Fibroblast of villous mesenchyme (primary cell): ENCODE measurements around the gene AFAP1. TPM values are rescaled to one million over a fixed set of nuclear protein-coding genes. Genes with fewer than 3 reads are reported as not detected.

Experiments
- DNase-seq: peaks from one replicate; pipeline ENCODE4 v3.0.0-alpha.2; 2010; ENCODE audit warnings: low read depth
- H3K4me3 ChIP-seq: 2 replicates; pipeline ENCODE4 v1.5.1; 2011; ENCODE audit warnings: low read depth, mild to moderate bottlenecking, low read length
- total RNA-seq: library from RNA; depleted of rRNA; stranded (reverse); fragments of >200 nt; gene quantifications from 2 replicates; pipeline ENCODE4 v1.2.3, GENCODE V29; 2012
- TF ChIP-seq, protein P1 (sequence below): IDR thresholded peaks from 2 replicates; pipeline ENCODE4 v1.5.1; 2012; ENCODE audit warnings: low read depth, mild to moderate bottlenecking, low read length; ENCODE audit not compliant: insufficient read depth

AFAP1 gene
- total RNA-seq, 1 donor: 133 TPM

DNA sequence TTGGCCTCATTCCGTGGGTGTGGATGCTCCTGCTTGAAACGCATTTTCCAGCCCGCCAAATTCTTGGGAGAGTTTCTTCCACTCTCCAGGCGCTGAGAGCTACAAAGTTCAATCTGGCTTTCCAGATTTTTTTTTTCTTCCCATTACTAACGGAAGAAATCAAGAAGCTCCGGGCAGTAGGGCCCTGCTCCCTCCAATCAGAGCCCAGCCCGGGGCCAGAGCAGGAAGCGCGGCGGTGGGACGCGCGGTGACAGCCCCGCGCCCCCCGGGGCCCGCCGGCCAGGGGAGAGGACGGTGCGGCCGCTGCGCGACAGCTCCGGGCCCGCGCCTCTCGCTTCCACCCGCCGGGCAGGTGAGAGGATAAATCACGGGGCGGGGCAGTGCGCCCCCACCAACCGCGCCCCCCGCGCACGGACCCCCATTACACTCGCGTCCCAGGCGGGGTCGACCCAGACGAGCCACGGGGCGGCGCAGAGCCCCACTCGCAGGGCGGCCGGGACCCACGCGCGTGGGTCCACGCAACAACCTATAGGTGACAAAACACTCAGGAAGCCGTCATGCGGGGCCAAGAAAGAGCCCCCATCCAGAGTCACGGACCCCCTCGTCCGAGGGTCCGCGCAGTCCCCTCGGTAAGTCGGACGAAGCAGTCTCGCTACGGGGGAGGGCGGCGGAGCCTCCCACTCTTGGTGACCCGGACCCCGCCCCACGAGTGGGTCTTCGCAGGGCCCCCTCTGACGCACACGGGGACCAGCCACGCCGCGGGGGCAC lies 868 bp downstream of the AFAP1 start:
- DNase-seq: peak; percentile 62
- peak overlapping the region; percentile 89 for H3K4me3 ChIP-seq
- TF ChIP-seq, protein P1, sequence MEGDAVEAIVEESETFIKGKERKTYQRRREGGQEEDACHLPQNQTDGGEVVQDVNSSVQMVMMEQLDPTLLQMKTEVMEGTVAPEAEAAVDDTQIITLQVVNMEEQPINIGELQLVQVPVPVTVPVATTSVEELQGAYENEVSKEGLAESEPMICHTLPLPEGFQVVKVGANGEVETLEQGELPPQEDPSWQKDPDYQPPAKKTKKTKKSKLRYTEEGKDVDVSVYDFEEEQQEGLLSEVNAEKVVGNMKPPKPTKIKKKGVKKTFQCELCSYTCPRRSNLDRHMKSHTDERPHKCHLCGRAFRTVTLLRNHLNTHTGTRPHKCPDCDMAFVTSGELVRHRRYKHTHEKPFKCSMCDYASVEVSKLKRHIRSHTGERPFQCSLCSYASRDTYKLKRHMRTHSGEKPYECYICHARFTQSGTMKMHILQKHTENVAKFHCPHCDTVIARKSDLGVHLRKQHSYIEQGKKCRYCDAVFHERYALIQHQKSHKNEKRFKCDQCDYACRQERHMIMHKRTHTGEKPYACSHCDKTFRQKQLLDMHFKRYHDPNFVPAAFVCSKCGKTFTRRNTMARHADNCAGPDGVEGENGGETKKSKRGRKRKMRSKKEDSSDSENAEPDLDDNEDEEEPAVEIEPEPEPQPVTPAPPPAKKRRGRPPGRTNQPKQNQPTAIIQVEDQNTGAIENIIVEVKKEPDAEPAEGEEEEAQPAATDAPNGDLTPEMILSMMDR: no peak

DNA sequence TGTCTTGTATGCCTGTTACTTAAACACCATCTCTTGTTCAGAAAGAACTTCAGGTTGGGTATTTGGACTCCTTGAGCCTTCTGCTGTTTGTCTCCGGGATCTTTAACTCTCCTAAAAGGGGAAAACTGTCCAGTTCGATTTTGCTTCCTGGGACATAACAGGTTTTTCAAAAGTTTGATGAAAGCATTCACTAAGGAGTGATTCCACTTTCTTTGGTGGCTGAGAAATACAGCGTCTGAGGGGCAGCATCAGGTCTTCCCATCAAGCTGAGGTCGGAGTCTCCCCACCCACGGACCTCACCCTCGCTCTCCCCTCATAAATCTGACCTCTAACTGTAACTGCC lies 1.4 kb downstream of the AFAP1 start:
- DNase-seq: no peak

DNA sequence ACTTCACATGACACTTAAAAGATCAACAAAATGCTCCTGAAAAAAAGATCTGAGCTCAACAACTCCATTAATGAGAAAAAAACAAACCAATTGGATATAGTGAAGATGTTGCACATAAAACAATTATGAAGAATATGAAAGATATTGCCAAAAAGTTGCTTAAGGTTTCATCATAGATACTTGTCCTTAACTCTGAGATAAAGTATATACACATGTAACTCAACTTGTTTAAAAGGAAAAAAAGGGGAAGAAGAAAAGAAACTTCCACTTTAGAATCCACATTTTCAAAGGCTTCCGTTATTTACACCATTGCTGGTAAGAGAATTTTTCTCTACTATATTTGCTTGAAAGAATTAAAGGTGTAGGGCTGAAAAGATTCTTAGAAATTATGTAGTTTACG lies 2.7 kb downstream of the AFAP1 start:
- DNase-seq: peak; percentile 52
- H3K4me3 ChIP-seq: peak overlapping the region; percentile 89
- TF ChIP-seq, protein P1: no peak

More for the DNA sequence above, 1.4 kb downstream of the AFAP1 start:
- H3K4me3 ChIP-seq: peak overlapping the region; percentile 89
- TF ChIP-seq, protein P1: no peak

DNA sequence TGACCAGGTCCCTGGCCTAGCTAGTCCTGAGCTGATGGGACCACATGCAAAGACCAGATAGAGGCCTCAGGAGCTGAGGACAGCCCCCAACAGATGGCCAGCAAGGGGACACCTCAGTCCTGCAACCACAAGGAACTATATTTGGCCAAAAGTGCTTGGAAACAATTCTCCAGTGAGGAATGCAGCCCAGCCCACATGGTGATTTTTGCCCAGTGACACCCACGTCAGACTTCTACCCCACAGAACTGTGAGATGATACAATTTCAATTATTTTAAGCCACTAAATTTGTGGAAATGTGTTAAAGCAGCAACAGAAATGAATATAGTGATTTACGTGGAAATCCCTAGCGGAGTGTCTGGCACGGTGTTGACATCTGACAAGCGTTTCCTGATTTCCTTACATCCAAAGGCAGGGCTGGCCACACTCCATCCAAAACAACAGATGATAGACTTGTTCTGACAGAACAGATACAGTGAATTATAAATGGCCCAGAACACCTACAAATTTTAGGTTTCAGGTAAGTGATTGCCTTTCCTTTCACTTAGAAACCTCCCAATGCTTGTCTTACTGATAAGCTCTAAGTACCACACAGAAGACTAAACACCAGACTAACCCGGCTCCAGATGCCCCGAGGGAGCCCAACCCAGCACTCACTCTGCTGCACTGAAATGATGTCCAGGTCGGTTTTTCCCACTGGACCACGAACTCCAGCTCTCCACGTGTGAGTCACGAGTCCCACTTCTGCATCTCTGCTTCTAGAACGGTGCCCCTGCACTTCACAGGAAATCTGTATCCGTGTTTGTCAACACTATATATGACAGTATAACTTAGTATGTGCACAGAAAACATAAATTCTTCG lies 5.8 kb downstream of the AFAP1 start:
- no peak overlapping the region for H3K4me3 ChIP-seq
- TF ChIP-seq, protein P1: no peak
- no peak for DNase-seq

DNA sequence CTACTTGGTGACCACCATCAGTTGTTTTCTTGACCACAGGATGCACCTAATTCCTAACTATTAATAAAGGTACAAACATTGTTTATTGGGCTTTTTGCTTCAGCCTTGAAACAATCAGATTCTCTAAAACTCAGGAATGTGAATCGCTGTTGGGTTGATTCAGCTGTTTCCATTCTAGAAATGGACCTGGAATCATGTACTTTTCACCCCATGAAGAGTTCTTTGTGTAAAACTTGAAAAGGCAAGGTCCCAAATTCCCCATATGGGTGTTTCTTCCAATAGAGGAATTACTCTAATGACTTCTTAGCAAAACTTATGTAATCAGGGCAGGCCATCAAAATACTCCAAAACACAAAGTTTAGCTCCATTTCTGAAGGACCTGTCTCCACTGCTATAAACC lies 7.4 kb downstream of the AFAP1 start:
- TF ChIP-seq, protein P1: no peak
- DNase-seq: no peak
- no peak overlapping the region for H3K4me3 ChIP-seq

DNA sequence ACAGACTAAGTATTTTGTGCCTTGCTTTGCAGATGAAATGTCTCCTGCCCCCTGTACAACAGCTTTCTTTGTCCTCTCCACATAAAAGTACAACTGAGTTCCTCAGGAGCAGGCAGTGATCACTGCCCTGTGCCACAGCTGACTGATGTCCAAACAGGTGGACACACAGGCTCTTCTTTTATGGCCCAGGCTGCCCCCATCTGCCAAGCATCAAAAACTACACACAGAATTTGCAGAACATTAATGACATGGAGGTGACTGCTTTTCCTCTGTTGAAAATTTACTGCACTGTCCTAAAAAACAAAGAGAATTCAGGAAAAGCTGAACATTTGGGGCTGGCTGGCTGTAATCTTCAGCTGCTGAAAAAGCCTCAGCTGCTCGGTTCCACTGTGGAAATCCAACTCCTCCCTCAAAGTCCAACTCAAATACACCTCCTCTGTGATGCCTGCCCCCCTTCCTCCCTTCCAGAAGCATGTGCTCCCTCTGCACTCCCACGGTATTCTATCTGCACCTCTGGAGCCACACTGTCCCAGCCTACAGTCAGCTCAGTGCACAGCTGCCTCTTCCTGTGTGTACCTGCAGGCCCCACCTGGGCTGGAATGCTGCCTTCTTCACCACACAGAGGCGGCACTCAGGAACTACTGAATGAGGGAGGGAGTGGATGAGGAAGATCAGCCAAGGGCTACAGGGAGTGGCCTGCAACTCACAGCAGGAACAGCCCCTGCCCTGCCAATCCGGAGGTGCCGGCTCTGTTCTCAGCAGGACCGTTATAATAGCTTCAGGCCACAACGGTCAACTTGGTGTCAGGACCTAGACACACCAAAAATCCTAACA lies 10.3 kb downstream of the AFAP1 start:
- DNase-seq: peak; percentile 64
- TF ChIP-seq, protein P1: peak; percentile 44
- no peak overlapping the region for H3K4me3 ChIP-seq
